Activated CD4-positive, alpha-beta T cell treated with anti-CD3 and anti-CD28 coated beads for 36 hours (primary cell): ENCODE measurements around the gene ARVCF. TPM values are rescaled to one million over a fixed set of nuclear protein-coding genes. Genes with fewer than 3 reads are reported as not detected.

ENCODE experiments used
- ATAC-seq: fragments of 200-7000 bp; cut with Tn5 transposase; one replicate; pipeline ENCODE4 v1.10.0; 2021; ENCODE audit warnings: mild to moderate bottlenecking, moderate library complexity
- CTCF ChIA-PET: fragments of 350-600 bp; sonication (Branson Sonifier 250); formaldehyde crosslinking; loops from one replicate; lab custom pipeline; 2021; ENCODE audit warnings: antibody characterized with exemption; lab: Charles Lee
- POLR2A ChIA-PET: fragments of 350-600 bp; sonication (Branson Sonifier 250); formaldehyde crosslinking; loops from one replicate; lab custom pipeline; 2021; ENCODE audit warnings: antibody characterized with exemption, inconsistent platforms; lab: Charles Lee
- DNase-seq: peaks from one replicate; pipeline ENCODE4 v3.0.0-alpha.2; 2020
- H3K27ac Mint-ChIP-seq: one replicate; pipeline ENCODE4 v1.8.0; 2021; ENCODE audit warnings: mixed read lengths
- H3K27me3 Mint-ChIP-seq: one replicate; pipeline ENCODE4 v1.8.0; 2021; ENCODE audit warnings: mixed read lengths
- H3K36me3 Mint-ChIP-seq: one replicate; pipeline ENCODE4 v1.8.0; 2021; ENCODE audit warnings: low read depth, mixed read lengths
- H3K4me1 Mint-ChIP-seq: one replicate; pipeline ENCODE4 v1.8.0; 2021; ENCODE audit warnings: mixed read lengths
- H3K4me3 Mint-ChIP-seq: one replicate; pipeline ENCODE4 v1.8.0; 2021; ENCODE audit warnings: mild to moderate bottlenecking, moderate library complexity, mixed read lengths
- H3K9me3 Mint-ChIP-seq: one replicate; pipeline ENCODE4 v1.8.0; 2021; ENCODE audit warnings: low read depth, mixed read lengths
- intact Hi-C, 2 experiments: fragments of 100-400 bp; cut with DNase I in 1 of 2; cut with micrococcal nuclease in 1 of 2; formaldehyde crosslinking; loops; one replicate each; pipeline versions ENCODE4 v1.14.2 to v1.15.1; 2022 to 2024; cut with DNase I, micrococcal nuclease
- total RNA-seq, 2 experiments: library from RNA; stranded (reverse); gene quantifications; one replicate each; pipeline ENCODE4 v1.2.3, GENCODE V29; 2021

The ARVCF gene
- total RNA-seq, 2 experiments from 2014 or later = 1.3 to 2.1 TPM

DNA sequence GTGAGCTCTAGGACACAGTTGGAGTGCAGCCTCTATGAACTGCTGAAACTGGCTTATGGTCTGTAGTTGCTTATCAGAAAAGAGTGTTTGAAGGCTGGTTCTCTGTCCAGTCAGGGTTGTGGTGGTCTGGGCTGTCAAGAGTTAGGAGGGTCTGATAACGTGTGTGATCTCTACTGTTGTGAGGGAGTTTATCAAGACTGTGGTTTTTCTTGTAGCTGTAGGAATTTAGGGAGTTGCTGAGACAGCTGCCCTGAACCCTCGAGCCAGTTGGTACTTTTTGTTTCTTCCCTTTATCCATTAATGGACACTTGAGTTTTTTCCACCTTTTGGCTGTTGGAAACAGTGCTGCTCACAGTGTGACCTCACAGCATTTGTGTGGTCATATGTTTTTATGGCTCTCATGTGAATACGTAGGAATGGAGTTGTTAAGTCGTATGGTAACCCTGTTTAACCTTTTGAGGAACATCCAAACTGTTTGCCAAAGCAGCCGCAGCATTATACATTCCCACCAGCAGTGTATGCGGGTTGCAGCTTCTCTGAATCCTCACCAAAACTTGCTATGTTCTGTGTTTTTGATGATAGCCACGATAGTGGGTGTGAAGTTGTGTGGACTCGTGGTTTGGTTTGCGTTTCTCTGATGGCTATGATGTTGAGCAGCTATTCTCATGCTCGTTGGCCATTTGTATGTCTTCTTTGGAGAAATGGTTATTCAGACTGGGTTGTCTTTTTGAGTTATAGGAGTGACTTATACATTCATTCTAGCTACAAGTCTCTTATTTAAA lies 42.6 kb upstream of the ARVCF start:
- Mint-ChIP-seq H3K4me1 (no peaks in the 10 kb centered on the region), H3K36me3 (peaks cover 6% of the 10 kb centered on the region), H3K27me3 (no peaks in the 10 kb centered on the region), H3K9me3 (no peaks in the 10 kb centered on the region), H3K4me3 (no peak overlapping the region), H3K27ac (no peak overlapping the region)
- DNase-seq = no peak
- no peak for ATAC-seq
- intact Hi-C loops = no loop called here
- CTCF ChIA-PET = interaction anchor here (0.6 to 0.8 kb wide), 4 partner anchors 23 to 986 kb away, joined by 3 to 4 read pairs (median 3); no protein-coding TSS in a partner anchor
- POLR2A ChIA-PET = interaction anchor here (0.6 kb wide), 1 partner anchor 164 kb away, joined by 3 read pairs; no protein-coding TSS in a partner anchor

DNA sequence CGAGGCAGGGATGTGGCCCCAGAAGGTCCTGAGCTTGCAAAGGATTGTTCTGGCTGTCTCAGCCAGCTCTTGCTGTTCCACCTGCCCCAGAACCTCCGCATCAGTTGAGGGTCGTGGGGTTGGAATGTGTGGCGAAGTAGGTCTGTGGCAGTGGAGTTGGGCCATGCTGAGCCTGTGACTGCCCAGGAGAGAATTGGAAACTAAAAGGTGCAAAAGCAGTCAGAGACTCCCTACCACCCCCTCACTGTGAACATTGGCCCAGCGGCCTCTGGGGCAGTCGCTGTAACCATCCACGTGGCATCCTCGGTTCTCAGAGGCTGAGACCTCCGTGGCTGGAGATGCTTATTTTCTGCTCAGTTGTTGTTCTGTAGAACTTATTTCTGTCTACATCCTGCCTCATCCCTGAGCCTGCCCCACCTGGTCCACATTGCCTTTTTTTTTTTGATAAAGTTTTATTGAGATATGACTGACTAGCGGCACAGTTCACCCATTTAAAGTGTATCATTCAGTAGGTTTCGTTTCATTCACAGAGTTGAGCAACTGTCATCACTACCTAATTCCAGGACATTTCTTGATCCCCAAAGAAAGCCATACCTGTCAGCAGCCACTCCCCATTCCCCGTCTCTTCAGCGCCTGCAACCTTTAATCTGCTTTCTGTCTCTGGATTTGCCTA lies 41.1 kb upstream of the ARVCF start:
- Mint-ChIP-seq H3K27ac (no peak overlapping the region), H3K27me3 (no peaks in the 10 kb centered on the region), H3K4me1 (no peaks in the 10 kb centered on the region), H3K36me3 (peaks cover 6% of the 10 kb centered on the region), H3K4me3 (no peak overlapping the region), H3K9me3 (no peaks in the 10 kb centered on the region)
- ATAC-seq (no peak), DNase-seq (no peak)
- CTCF ChIA-PET = no interaction called here
- intact Hi-C loops = no loop called here
- POLR2A ChIA-PET = no interaction called here

DNA sequence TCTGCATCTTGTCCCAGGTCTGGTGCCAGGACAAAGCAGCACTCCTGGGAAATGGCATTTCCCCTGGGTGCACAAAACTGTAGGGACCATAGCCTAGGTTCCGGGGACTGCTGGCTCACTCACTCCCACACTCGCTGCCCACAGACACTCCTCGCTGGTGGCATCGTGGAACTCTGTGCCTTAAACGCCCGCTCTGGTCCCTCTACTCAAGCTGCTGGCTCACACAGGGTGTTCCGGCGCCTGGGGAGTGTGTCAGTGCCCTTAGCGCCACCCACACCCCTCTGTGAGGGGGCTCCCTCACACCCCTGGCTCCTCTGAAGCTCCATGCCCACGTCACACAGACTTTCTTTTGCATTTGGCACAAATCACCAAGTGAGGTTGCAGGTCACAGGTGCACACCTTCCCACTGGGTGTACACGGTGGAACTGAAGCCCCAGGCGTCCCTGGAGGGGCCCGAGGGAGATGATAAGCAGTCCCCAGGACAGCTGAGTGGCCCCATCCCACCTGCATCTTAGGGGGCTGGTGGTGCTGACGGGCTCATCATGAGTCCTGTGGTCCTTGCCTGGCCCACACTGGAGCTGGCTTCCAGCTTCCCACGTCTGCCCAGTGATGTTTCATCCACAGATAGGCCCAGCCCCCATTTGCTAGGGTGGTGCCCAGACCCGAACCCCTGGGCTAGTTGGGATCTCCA lies 40.2 kb upstream of the ARVCF start:
- H3K9me3 Mint-ChIP-seq = no peaks in the 10 kb centered on the region
- intact Hi-C loops = no loop called here
- no peak overlapping the region for H3K4me3 Mint-ChIP-seq
- no peak overlapping the region for H3K27ac Mint-ChIP-seq
- no peaks in the 10 kb centered on the region for H3K4me1 Mint-ChIP-seq
- H3K36me3 Mint-ChIP-seq = peaks cover 6% of the 10 kb centered on the region
- CTCF ChIA-PET = interaction anchor here (0.7 kb wide), 1 partner anchor 42 kb away, joined by 5 read pairs; no protein-coding TSS in a partner anchor
- ATAC-seq = no peak
- no peak for DNase-seq
- no peaks in the 10 kb centered on the region for H3K27me3 Mint-ChIP-seq
- POLR2A ChIA-PET = no interaction called here

DNA sequence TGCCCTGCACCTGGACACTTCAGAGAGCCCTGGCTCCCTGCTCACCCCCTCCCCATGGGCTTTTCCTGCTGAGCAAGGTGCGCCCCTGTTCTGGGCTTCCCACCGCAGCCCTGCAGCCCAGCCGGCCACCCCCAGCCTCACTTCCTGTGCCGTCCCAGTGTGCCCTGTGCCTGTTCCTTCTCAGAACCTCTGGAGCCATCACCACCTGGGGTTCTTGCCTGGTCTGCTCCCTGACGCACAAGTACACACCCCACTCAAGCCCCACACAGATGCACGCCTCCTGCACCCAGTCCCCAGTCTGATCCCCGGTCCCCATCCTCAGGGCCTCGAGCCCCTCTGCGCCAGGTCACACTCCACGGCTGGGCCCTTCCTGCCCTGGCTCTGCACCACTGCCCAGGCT lies 39.5 kb upstream of the ARVCF start:
- H3K4me3 Mint-ChIP-seq = no peak overlapping the region
- H3K27me3 Mint-ChIP-seq = no peaks in the 10 kb centered on the region
- no peak overlapping the region for H3K27ac Mint-ChIP-seq
- peaks cover 6% of the 10 kb centered on the region for H3K36me3 Mint-ChIP-seq
- DNase-seq = no peak
- H3K9me3 Mint-ChIP-seq = no peaks in the 10 kb centered on the region
- POLR2A ChIA-PET = no interaction called here
- CTCF ChIA-PET = interaction anchor here (0.8 kb wide), 1 partner anchor 74 kb away, joined by 3 read pairs; no protein-coding TSS in a partner anchor
- intact Hi-C loops = no loop called here
- H3K4me1 Mint-ChIP-seq = no peaks in the 10 kb centered on the region
- no peak for ATAC-seq

DNA sequence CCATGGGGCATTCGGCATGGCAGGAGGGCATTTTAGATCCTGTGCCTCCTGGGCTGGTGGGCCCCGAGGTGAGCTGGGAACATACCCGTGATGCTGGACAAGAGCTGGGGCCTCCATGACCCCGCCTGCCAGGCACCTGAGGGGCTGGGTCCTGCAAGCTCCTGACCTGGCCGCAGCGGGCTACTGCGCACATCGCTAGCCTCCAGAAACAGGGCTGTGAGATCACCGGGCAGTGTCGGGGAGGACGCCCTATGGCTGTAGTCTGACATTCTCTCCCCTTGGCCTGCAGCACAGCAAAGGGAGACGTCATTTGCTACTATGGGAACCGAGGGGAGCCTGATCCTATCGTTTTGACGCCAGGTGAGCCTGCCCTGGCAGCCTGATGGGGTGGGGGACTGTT lies 39.0 kb upstream of the ARVCF start:
- no peak overlapping the region for H3K4me3 Mint-ChIP-seq
- H3K36me3 Mint-ChIP-seq = peaks cover 7% of the 10 kb centered on the region
- POLR2A ChIA-PET = no interaction called here
- intact Hi-C loops = no loop called here
- H3K27me3 Mint-ChIP-seq = no peaks in the 10 kb centered on the region
- DNase-seq (no peak), ATAC-seq (no peak)
- H3K4me1 Mint-ChIP-seq = no peaks in the 10 kb centered on the region
- CTCF ChIA-PET = interaction anchor here (0.7 to 1.0 kb wide), 3 partner anchors 42 to 83 kb away, joined by 3 read pairs; no protein-coding TSS in a partner anchor
- no peak overlapping the region for H3K27ac Mint-ChIP-seq
- no peaks in the 10 kb centered on the region for H3K9me3 Mint-ChIP-seq

DNA sequence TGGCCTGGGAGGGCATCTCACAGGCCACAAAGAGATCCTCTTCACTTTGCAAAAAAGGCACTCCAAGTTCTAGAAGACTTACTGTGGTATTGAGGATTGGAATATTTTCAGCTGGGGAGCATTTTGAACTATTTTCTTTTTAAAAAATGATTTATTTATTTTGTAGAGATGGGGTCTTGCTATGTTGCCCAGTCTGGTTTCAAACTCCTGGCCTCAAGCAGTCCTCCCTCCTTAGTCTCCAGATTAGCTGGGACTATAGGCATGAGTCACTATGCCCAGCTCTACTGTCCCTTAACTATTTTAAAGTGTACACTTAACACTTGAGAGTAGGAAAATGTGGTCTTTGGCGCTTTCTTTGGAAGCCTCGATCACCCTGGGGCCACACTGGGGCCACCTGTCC lies 38.5 kb upstream of the ARVCF start:
- no peaks in the 10 kb centered on the region for H3K4me1 Mint-ChIP-seq

DNA sequence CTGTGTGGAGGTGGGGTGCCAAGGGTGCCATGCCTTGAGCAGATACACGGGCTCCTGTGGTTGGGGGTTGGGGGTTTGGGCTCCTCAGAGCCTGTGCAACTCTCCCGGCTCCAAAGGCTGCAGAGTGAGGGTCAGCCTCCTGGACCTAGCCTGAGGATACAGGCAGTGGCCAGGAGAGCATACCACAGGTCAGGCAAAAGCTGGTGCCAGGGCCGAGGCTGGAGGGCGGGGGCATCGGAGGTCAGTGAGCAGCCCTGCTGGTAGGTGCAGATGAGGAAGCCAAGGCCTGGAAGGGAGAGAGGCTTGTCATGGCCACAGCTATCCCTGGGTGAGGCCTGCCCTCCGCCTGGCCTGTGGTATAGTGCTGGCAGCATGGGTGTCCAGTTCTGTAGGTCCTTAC lies 37.9 kb upstream of the ARVCF start:
- H3K36me3 Mint-ChIP-seq = peaks cover 12% of the 10 kb centered on the region
- no peak for DNase-seq
- ChIA-PET CTCF (no interaction called here), POLR2A (no interaction called here)
- H3K27ac Mint-ChIP-seq = no peak overlapping the region
- intact Hi-C loops = no loop called here
- H3K4me3 Mint-ChIP-seq = no peak overlapping the region
- no peak for ATAC-seq
- H3K9me3 Mint-ChIP-seq = no peaks in the 10 kb centered on the region
- no peaks in the 10 kb centered on the region for H3K4me1 Mint-ChIP-seq
- H3K27me3 Mint-ChIP-seq = no peaks in the 10 kb centered on the region

More for the DNA sequence above, 38.5 kb upstream of the ARVCF start:
- no peak overlapping the region for H3K27ac Mint-ChIP-seq
- peaks cover 8% of the 10 kb centered on the region for H3K36me3 Mint-ChIP-seq
- no peak overlapping the region for H3K4me3 Mint-ChIP-seq
- H3K9me3 Mint-ChIP-seq = no peaks in the 10 kb centered on the region
- intact Hi-C loops = no loop called here
- H3K27me3 Mint-ChIP-seq = no peaks in the 10 kb centered on the region
- ChIA-PET CTCF (interaction anchor here (0.7 to 1.0 kb wide), 3 partner anchors 41 to 82 kb away, joined by 3 read pairs; no protein-coding TSS in a partner anchor), POLR2A (no interaction called here)
- DNase-seq = no peak
- ATAC-seq = no peak

DNA sequence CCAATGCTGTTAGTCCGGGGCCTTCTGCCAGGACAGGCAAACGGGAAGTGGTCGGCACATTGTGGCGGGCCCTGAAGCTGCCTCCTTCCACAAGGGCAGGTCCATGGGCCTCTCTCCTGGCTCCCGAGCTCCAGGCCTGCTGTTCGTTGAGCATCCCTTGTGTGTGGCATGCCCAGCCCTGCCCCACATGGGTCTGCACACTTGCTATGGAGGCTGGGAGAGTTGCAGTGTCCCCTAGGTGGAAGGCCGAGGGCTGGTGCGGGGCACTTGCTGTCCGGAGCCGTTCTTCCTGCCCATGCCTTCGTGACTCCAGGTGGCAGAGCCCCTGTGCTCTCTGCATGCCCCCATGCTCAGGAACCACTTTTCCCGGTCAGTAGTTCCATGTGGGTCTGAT lies 37.4 kb upstream of the ARVCF start:
- no peaks in the 10 kb centered on the region for H3K4me1 Mint-ChIP-seq
- H3K4me3 Mint-ChIP-seq = no peak overlapping the region
- H3K9me3 Mint-ChIP-seq = no peaks in the 10 kb centered on the region
- DNase-seq (no peak), ATAC-seq (no peak)
- H3K27me3 Mint-ChIP-seq = no peaks in the 10 kb centered on the region
- POLR2A ChIA-PET = no interaction called here
- intact Hi-C loops = no loop called here
- CTCF ChIA-PET = no interaction called here
- no peak overlapping the region for H3K27ac Mint-ChIP-seq
- peaks cover 15% of the 10 kb centered on the region for H3K36me3 Mint-ChIP-seq

DNA sequence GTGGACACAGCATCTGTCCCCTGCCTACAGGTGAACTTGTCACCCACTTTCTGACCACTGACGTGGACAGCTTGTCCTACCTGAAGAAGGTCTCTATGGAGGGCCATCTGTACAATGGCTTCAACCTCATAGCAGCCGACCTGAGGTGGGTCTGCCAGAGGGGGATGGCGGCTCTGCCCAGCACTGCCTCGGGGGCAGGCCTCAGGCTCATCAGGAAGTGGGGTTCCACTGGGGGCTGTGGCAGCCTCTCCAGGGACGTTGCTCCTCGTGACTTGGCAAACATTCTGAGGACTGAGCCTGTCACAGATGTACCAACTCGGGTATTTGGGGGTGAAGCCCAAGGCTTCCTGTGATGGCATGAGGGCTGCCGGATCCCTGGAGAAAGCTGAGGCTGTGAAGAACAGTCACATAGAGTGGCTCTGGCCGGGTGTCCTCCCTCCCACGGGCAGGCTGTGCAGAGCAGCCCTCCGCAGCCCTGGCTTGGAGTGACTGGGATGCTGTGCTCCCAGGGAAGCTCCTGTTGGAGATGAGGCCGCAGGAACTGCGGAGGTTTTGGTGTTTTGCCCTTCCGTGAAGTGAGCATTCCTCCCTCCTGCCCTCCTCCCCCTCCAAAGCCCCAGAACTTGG lies 36.9 kb upstream of the ARVCF start:
- Mint-ChIP-seq H3K9me3 (no peaks in the 10 kb centered on the region), H3K27me3 (no peaks in the 10 kb centered on the region), H3K4me3 (no peak overlapping the region), H3K4me1 (peaks cover under 1% of the 10 kb centered on the region), H3K36me3 (peaks cover 21% of the 10 kb centered on the region), H3K27ac (no peak overlapping the region)
- intact Hi-C loops = no loop called here
- CTCF ChIA-PET = no interaction called here
- DNase-seq (no peak), ATAC-seq (no peak)
- POLR2A ChIA-PET = no interaction called here

DNA sequence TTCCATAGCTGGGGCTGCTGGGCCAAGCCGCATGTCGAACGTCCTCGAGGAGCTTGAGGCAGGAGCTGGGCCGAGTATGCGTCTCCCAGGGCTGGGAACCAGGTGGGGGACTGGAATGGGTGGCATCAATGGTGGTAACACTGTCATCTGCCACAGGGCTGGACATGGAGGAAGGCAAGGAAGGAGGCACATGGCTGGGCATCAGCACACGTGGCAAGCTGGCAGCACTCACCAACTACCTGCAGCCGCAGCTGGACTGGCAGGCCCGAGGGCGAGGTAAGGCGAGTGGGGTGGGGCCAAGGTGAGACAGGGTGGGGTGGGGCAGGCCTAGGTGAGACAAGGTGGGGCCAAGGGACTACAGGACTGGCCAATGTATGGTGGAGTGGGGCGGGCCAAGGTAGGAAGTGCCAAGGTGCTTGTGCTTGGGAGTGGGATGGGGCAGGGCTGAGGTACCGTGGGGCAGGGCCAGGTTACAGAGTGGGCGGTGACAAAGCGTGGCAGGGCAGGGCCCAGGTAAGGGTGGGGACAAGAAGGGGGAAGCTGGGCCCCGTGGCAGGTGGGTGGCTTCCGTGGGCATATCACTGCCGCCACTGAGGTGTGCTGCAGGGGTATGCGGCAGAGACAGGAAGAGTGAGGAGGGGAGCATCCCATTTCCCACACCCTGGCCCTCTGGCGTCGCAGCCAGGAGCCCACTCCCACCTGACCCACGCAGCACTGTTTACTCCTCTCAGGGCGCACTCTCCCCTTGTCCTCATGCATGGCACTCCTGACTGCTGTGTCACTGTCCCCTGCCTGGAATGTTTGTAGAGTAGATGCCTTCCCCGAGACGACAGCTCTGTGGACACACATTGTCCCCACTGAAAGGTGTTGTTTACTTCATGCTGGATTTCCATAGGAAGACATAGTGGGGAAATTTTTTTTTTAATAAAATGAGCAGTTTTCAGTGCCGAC lies 36.0 kb upstream of the ARVCF start:
- DNase-seq = no peak
- intact Hi-C loops = no loop called here
- Mint-ChIP-seq H3K27ac (no peak overlapping the region), H3K27me3 (no peaks in the 10 kb centered on the region), H3K4me3 (no peak overlapping the region), H3K36me3 (peaks cover 26% of the 10 kb centered on the region), H3K4me1 (peaks cover 7% of the 10 kb centered on the region), H3K9me3 (peaks cover 4% of the 10 kb centered on the region)
- ATAC-seq = no peak
- ChIA-PET CTCF (interaction anchor here (0.6 kb wide), 1 partner anchor 40 kb away, joined by 3 read pairs; no protein-coding TSS in a partner anchor), POLR2A (no interaction called here)
